ENCODE data around the gene MAD1L1.
A peak's percentile ranks its signal among the peaks of the same experiment; 100 is the strongest.

Gene MAD1L1

GRCh38 chr7:1942243-1942940 is 290.4 kb downstream of the MAD1L1 start:
- H3K9me3 Mint-ChIP-seq: peaks cover 17% of the 10 kb centered on the region
- no peak for TF ChIP-seq CTCF (IDR thresholded peaks at IDR 0.05)
- peaks cover 14% of the 10 kb centered on the region for H3K36me3 Mint-ChIP-seq (ENCODE audit: low read depth)
- no peak overlapping the region for H3K27ac Mint-ChIP-seq
- no peak overlapping the region for H3K4me3 Mint-ChIP-seq
- peaks cover 4% of the 10 kb centered on the region for H3K27me3 Mint-ChIP-seq (ENCODE audit: low read depth, poor library complexity)
- DNase-seq: no peak
- peaks cover 39% of the 10 kb centered on the region for H3K4me1 Mint-ChIP-seq

GRCh38 chr7:1941464-1942242 is 291.1 kb downstream of the MAD1L1 start:
- no peak for TF ChIP-seq CTCF (IDR thresholded peaks at IDR 0.05)
- H3K27ac Mint-ChIP-seq: no peak overlapping the region
- H3K4me3 Mint-ChIP-seq: no peak overlapping the region
- H3K27me3 Mint-ChIP-seq (ENCODE audit: low read depth, poor library complexity): peaks cover 4% of the 10 kb centered on the region
- H3K9me3 Mint-ChIP-seq: peaks cover 21% of the 10 kb centered on the region
- H3K4me1 Mint-ChIP-seq: peaks cover 39% of the 10 kb centered on the region
- peaks cover 20% of the 10 kb centered on the region for H3K36me3 Mint-ChIP-seq (ENCODE audit: low read depth)
- no peak for DNase-seq

GRCh38 chr7:1940863-1941262 is 291.9 kb downstream of the MAD1L1 start:
- no peak overlapping the region for H3K27ac Mint-ChIP-seq
- H3K27me3 Mint-ChIP-seq (ENCODE audit: low read depth, poor library complexity): peaks cover 4% of the 10 kb centered on the region
- H3K9me3 Mint-ChIP-seq: peaks cover 21% of the 10 kb centered on the region
- no peak overlapping the region for H3K4me3 Mint-ChIP-seq
- TF ChIP-seq CTCF (IDR thresholded peaks at IDR 0.05): no peak
- no peak for DNase-seq
- H3K4me1 Mint-ChIP-seq: peaks cover 39% of the 10 kb centered on the region
- H3K36me3 Mint-ChIP-seq (ENCODE audit: low read depth): peaks cover 26% of the 10 kb centered on the region

GRCh38 chr7:1940402-1940786 is 292.4 kb downstream of the MAD1L1 start:
- Mint-ChIP-seq H3K36me3 (ENCODE audit: low read depth) (peaks cover 26% of the 10 kb centered on the region), H3K27me3 (ENCODE audit: low read depth, poor library complexity) (peaks cover 4% of the 10 kb centered on the region), H3K4me3 (no peak overlapping the region), H3K9me3 (peaks cover 21% of the 10 kb centered on the region), H3K4me1 (peaks cover 39% of the 10 kb centered on the region), H3K27ac (no peak overlapping the region)
- DNase-seq: no peak
- TF ChIP-seq CTCF (IDR thresholded peaks at IDR 0.05): no peak

- H3K9me3 Mint-ChIP-seq: peaks cover 23% of the 10 kb centered on the region
- no peak overlapping the region for H3K4me3 Mint-ChIP-seq
- TF ChIP-seq CTCF (IDR thresholded peaks at IDR 0.05): no peak
- peak overlapping the region; percentile 61 for H3K27ac Mint-ChIP-seq
- DNase-seq: peak; percentile 34
- H3K36me3 Mint-ChIP-seq (ENCODE audit: low read depth): peaks cover 29% of the 10 kb centered on the region
- H3K4me1 Mint-ChIP-seq: peaks cover 39% of the 10 kb centered on the region
- H3K27me3 Mint-ChIP-seq (ENCODE audit: low read depth, poor library complexity): peaks cover 4% of the 10 kb centered on the region
Measured at GRCh38 chr7:1939434-1940401, 293.0 kb downstream of the MAD1L1 start.

Data from nephron progenitor cell (in vitro differentiated cells).